Measurements from ENCODE around the gene TENM4.

The TENM4 gene

DNA sequence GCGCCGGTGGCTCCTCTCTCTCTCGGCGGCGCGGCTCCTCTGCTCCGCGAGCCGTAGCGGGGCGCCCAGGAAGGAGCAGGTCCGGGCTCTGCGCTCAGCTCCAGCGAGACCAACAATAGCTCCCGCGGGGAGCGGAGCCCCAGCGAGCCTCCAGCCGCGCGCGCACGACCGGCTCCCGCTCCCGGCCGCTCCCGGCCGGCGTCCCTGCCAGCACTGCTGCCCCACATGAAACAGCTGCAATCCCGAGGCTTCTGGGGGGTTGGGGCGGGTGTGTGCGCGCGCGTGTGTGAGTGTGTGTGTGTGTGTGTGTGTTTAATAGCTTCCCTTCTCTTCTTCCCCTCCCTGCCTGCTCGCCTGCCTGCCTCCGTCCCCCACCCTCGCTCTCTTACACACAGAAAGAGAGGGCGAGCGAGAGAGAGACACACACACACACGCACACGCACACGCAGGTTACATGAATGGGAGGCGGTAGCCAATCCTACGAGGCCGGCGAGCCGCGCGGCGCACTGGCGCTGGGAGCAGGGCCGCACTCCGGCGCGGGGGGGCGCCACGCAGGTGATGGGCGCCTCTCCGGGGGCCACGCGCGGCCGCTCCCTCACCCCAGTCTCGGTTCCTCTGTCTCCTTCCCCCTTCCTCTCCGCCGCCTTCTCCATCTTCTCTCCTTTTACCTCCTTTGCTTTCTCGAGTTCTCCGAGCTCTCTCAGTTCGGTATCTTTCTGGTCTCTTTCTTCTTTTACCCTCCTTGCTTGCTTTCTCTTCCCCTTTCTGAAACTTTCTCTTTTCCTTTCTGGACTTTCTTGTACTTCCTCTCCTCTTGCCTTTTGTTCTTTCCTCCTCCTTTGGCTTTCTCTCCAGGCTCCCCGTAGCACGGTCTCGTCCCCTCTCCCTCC is at the start of gene TENM4:
Gene TENM4, minus strand, starts transcription at position 460 of the 890 bp plus-strand sequence. CDS start 371,086 bp downstream, outside the sequence.
- DNase-seq (ENCODE audit: low spot score), result no peak

DNA sequence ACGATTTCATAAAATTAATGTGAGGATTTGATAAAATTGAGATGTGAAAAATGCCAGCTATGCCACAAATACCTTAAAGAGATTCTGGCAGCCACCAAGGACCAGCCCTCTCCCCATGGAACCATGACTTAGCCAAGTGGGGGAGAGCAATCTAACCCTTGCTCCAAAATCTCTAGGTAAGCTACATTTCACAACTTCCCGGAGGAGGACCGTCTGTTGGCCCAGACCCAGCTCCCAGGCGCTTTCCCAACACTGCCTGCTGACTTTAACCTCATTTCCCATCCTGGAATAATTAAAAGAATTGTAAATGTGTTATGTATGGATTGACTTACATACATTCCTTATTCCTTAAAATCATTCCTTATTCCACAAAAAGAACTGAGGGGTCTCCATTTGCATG is 47.5 kb upstream of the TENM4 start:
- DNase-seq (ENCODE audit: low spot score), result no peak

DNA sequence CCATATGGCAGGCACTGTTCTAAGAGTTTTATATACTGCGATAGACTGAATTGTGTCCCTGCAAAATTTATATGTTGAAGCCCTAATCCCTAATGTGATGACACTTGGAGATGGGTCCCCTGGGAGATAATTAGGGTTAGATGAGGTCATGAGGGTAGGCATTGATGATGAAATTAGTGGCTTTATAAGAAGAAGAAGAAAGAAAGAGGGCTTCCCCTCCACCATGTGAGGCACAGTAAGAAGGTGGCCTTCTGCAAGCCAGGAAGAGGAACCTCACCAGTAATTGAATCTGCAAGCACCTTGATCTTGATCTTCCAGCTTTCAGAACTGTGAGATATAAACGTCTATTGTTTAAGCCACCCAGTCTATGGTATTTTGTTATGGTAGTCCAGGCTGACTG is 46.6 kb upstream of the TENM4 start:
- no peak for DNase-seq (ENCODE audit: low spot score)

DNA sequence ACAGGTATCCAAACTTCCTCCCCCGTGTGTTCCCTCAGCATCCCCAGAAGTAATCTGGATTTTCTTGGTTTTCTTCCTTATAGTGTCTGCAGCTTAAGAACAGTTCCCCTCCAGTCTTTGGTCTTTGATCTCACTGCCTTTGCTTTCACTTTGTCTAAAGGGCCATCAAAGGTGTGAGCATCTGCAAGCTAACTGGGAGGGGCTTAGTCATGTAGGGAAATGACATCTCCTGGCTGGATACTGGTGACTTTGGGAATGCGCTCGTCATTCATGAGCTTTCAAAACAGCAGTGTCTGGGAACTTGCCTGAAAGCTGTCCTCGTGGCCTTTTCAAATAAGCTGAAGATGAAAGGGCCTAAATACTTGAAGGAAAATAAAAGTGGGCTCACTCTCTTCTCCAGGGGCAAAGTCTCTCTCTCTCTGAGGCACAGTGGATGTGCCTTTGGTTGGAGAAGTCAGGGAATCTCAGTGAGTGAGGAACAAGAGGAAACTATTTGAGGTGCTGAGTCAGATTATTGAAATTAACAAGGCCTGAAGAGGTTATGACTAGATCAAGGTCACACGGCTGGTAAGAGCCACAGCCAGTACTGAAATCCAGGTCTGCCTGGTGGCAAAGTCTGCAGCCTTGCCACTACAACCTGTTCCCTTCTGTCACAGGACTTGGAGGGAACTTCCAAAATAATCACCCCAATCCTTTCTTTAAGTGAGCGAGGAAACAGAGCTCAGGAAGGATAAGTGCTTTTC is 45.6 kb upstream of the TENM4 start:
- DNase-seq (ENCODE audit: low spot score), result no peak

DNA sequence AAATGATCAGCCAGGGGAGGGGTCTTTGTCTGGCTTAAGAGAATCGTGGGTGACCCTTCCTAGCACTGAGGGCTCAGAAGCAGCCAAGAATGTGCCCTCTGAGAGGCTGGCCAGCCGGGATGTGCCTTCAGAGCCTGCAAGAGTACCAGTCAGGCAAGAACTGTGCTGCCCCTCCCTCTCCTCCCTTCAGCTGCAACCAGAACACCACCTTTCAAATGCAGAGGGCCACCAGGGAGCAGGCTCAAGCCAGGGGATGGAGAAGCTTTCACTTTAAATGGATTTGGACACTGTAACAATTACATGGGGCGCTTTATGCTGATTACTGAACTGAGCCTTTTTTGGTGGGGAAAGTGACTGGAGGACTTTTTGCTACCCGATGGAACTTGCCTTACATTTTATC is 44.9 kb upstream of the TENM4 start:
- DNase-seq (ENCODE audit: low spot score), result no peak

DNA sequence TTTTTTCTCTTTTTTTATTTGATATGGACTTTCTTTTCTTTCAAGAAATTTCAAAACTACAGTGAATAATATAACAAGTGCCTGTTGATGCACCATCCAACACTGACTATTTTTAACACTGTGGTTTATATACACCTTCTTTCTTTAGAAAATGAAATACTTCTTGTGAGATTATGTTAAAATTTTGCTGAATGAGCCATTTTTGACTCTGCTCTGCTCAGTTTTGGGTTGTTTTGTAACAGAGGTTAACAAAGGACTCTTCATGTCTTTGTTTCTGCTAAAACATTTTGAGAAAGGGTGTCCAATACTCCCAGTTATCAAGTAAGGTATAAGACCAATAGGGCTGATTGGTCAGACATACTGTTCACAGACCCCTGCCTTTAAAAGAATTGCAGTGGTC is 44.0 kb upstream of the TENM4 start:
- DNase-seq (ENCODE audit: low spot score), result no peak

DNA sequence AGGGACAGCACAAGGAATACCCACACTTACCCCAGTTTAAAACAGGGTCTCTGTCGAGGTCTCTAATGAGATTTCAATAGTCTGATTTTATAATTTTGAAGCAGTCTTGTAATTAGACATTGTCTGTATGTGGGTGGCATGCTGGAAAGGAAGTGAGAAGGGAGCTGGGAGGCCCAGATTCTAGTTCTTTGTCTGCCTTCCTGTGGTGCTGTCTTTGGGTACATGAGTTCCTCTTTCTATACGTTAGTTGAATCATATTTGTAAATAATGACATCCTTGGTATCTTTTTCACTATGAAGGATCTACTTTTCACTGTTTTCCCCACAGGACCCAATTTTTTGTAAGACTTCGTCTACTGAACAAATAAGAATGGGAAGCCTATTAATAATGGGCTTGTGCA is 42.0 kb upstream of the TENM4 start:
- DNase-seq (ENCODE audit: low spot score), result no peak

DNA sequence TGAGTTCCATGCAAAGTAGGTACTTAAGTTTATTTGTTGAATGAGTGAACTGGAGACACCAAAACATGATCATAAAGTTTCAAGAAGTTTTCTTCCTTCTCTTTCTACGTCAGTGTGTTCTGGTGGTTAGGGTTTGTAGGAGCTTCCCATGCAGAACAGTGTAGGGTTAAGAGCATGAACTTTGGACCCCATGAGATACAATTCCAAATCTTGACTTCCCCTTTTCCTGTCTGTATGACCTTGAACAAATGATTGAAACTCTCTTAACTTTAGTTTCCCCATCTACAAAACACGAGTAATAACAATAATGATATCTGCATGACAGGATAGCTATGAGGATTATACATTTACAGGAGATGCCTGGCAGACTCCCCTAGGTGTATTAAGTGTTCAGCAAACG is 41.0 kb upstream of the TENM4 start:
- no peak for DNase-seq (ENCODE audit: low spot score)

DNA sequence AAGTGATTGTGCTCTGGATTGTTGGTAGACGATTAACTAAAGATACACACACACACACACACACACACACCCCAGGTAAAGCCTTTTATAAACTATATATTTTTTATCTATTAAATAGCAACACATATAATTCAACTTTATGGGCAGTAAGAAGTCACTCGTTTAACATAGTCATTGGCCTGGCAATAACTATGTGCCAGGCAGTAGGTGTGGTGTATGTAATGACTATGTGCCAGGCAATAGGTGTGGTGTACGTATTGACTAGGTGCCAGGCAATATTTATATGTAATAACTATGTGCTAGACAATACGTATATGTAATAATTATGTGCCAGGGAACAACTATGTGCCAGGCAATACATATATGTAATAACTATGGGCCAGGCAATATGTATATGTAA is 40.0 kb upstream of the TENM4 start:
- no peak for DNase-seq (ENCODE audit: low spot score)

DNA sequence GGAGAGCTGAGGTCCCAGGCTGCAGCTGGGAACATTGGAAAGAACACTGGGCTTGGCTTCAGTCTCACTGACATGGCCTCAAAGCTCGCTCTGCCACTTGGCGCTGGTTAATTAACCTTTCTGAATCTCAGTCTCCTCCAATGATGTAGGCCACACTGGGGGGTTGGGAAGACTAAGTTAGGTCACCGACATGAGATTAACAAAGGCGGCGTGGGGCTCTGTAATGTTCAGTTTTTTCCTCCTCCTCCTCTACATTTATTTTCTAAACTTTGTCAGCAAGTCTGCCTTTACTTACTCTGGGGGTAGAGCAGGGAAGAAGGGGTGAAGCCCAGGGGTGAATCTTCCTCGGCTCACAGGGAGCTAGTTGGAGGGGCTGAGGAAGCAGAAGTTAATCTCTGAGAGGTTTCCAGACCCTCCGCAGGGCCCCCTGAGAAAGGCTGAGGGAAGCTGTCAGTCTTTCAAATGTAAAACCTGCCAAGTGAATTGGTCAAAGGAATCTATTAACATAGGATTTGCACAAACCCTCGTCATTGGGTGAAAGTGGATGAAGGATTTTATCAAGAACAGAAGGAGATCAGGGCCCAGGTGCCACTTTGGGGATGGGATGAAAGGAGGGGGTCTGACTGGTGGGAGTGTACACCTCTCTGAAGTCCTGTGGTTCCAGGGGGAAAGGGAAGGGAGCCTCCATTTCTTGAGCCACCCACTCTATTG is 32.1 kb upstream of the TENM4 start:
- no peak for DNase-seq (ENCODE audit: low spot score)

DNA sequence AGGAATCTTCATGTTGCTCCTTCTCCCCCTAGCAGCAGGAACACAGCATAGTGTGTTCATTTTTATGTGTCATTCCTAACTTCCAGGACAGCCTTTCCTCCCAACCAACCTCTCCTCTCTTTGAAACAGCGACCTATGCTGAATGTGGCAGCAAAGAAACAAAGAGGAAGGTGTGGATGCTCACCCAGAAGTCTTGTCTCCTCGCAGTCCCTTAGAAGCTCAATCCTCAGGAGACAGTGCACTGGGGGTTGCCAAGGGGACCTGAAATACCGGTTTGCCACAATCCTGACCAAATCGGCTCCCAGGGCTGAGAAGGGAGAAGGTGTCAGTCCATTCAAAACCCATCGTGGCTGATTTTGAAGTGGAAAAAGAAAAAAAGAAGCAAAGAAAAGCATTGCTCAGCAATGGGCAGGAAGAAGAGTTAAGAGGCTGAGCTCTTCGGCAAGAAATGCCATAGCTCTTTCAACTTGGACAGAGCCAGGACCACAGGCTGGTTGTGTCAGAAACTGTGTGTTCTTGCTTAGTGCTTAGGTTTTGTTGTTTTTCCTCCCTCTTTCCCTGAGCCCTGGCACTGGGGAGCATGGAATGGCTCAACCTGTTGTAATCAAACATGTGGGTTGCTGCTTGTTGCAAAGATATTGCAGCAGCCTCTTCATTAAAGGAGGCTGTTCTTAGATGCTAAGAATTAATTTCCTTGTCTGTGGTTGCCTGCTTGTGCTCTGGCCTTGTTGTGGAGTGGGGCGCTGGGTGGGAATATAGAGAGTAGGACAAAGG is 30.4 kb upstream of the TENM4 start:
- DNase-seq (ENCODE audit: low spot score), result no peak

DNA sequence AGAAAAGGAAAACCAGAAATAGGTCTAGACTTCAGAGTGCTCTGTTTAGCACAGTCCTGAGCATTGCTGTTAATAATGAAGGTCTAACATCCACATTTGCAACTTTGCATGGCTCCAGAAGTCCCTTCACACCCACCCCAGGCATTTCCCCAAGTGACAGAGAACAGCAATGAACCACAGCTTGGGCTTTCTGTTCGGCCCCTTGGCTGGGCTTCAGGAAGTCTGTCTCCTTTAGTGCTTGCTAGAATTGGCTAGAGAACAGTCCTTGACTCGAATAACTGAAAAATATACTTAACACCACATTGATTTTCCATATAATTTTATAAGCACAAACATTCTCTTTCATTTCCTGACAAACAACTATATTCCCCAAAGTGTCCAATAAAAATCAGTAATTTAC is 29.3 kb upstream of the TENM4 start:
- DNase-seq (ENCODE audit: low spot score), result no peak

DNA sequence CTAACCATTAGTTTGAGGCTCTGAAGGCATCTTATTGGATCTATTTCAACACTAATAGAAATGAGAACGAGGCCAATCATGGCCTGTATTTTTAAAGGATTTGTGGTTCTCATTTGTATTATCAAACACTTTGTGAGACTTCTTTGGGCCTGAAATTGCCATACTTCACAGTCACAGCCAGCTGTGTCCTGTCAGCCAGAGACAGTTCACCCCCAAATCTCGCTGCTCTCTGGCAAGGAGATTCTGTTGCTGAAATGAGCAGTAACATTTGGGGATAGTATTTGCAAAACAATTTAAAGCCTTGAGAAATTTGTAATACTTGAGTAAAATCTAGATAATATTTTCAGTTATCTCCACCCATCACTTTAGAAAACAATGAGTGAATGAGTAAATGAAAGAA is 26.9 kb upstream of the TENM4 start:
- DNase-seq (ENCODE audit: low spot score), result no peak

DNA sequence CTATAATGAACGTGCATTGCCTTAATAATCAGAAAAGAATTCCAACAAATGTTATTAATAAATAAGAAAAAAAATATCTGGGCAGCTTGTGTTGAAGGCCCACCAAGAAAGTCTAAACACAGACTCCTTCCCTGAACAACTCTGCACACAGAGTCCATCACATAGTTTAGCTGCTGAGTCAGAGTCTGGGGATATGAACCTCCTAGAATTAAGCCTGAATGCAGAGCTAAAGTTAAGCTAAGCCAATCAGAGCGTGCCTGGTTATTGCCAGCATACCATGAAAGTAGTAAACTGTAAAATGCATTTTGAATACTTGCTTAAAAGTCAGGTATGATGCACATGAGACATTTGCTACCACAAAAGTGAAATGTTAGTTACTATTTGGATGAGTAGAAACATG is 25.6 kb upstream of the TENM4 start:
- no peak for DNase-seq (ENCODE audit: low spot score)

DNA sequence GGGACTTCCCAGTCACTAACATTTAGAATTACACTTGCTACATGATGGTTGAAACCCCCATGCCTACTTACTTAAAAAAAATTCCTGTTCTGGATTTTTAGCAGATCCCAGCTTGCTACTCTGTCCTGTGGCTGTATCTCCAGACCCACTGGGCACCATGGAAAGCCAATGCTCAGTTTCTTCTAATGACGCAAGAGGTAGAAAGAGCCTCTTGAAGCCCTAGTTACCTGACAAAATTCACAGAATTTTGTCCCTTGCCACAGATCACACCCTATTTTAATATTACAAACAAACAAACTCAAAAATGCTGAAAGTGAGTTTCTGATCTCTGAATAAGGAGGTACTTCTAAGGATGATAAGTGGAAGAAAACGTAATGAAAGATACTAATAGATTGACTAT is 24.3 kb upstream of the TENM4 start:
- DNase-seq (ENCODE audit: low spot score), result no peak

DNA sequence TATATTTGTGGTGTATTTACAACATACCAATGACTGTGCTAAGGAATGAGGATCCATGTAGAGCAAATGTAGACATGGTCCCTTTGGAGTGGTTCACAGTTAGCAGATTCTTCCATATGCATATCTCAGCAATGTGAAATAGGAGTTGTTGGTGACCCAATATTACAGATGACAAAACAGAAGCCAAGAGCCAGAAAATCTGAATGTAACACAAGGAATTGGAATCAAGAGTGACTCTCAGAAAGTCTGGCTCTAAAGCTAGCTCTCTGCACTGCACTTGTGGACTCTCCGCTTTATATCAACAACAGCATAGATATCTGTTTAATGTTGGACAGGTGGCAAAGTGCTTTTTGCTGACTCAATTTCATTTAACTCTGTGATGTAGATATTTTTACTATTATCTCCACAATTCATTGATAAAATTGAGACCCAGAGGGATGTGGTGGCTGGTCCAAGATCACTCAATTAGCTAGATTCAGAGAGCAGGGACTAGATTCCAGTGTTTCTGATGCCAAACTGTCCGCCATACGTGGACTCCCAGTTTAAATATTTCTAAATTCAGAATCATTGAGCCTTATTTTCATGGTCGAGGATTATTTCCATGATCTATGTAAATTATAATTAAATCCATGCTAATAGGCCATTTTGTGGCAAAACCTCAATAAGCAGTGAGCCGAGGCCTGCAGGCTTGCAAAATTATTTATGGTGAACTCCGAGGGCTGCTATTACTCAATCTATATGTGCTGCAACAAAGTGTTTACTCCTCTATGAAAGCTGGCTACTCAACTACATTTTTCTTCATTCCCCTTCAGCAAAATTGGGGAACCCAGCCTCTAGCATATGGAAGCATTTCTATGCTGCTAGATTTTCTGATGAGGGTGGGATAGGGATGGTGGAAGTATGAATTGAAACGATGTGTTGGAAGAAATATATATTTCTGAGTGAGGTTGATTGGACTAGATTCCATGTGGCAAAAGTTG is 21.1 kb upstream of the TENM4 start:
- no peak for DNase-seq (ENCODE audit: low spot score)

DNA sequence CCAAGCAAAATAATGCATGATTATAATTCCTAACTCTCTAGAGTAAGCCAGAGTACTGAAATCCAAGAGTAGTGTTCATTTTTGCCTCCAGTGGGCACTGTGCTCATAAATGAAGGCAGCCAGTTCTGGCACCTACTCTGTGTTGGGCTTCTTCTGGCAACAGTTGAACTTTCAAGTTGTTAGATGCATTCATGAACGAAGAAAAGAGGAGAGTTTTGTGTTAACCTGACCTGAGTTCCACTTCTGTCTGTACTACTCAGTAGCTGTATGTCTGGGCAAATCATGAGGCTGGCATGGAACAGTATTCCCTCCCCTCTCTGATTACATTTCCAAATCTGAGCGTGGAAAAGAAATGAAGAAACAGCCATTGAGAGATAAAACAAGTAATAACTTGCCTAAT is 20.3 kb upstream of the TENM4 start:
- DNase-seq (ENCODE audit: low spot score), result no peak

DNA sequence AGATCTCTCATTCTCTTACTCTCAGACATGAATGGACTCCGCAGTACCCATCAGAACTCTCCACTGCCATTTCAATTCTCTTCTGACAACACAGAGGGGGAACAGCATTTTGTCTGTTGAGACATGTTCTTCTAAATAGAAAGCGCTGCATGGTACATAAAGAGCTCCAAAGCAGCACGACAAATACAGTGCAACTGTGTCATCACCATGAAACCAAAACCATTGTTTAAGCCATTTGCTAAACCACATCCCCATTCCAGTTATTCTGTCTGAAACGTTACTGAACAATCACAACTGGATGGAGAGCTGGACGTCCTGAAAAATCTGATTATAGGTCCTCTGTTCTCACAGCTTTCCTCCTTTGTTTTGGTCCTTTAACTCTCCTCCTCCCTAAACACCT is 17.9 kb upstream of the TENM4 start:
- DNase-seq (ENCODE audit: low spot score), result no peak

DNA sequence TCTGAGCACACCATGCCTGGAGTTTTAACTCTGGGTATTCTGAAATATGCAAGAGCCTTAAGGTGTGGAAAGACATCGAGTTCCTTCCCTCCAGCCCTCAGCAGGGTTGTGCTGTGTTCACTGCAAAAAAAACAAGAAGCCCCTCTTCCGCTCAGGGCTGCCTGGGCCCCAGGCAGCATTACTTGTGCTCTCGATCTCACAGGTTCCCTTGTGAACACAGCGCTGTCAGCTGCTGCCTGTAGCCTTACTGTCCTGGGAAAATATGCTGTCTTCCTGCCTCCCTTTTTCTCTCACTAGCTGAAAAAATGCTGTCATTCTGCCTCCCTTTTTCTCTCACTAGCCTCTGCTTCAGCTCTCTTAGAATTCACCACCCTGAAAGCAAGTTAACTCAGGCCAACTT is 15.7 kb upstream of the TENM4 start:
- DNase-seq (ENCODE audit: low spot score), result no peak

DNA sequence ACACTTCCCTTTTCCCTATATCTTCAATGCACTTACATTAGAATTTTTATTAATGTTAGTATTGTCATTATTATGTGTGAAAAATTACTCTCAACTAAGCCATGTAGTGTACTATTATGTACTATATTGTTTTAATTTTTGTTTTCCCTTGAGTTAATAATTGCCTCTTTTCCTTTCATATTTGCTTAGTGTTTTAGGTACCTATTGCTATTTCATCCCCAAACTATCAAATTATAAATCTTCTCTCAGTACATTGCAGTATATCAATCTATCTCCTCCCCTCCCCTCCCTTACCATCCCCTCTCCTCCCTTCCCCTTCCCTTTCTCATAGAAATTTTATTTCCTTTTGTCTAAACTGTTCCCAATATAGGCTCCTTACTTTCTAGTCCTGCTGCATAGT is 12.8 kb upstream of the TENM4 start:
- DNase-seq (ENCODE audit: low spot score), result no peak

DNA sequence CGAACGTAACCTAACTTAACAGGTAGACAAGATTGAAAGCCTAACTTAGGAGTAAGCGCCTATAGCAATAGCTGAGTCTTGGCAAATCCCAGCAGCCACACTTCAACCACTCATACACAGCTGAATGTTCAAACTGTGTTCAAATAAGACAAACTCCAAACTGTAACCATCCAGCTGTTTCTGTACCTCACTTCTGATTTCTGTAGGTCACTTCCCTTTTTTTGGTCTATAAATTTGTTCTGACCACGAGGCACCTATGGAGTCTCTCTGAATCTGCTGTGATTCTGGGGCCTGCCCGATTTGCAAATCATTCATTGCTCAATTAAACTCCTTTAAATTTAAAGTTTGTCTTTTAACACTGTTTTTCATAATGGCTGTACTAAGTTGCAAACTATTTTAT is 8.2 kb upstream of the TENM4 start:
- no peak for DNase-seq (ENCODE audit: low spot score)
